ENCODE results near the gene C16orf90.

The C16orf90 gene

GRCh38 chr16:3461151-3461550 is 34.1 kb downstream of the C16orf90 start:
- TF ChIP-seq FOXP2 (optimal IDR thresholded peaks at IDR 0.05; ENCODE audit: borderline replicate concordance, extremely low read depth, extremely low read length, insufficient read depth) = no peak
- no peak for TF ChIP-seq TAF1 (IDR thresholded peaks at IDR 0.05; ENCODE audit: borderline replicate concordance, insufficient read depth, low read length)
- TF ChIP-seq POLR2AphosphoS5 (IDR thresholded peaks at IDR 0.05; ENCODE audit: low read depth, low read length) = no peak
- no peak for TF ChIP-seq SIN3A (IDR thresholded peaks at IDR 0.05; ENCODE audit: borderline replicate concordance, insufficient read depth, low read length)
- TF ChIP-seq REST (IDR thresholded peaks at IDR 0.05; ENCODE audit: insufficient read depth in 1 of 2, low read depth in 2 of 2, low read length in 2 of 2) = no peak

GRCh38 chr16:3460585-3460984 is 34.7 kb downstream of the C16orf90 start:
- TF ChIP-seq FOXP2 (optimal IDR thresholded peaks at IDR 0.05; ENCODE audit: borderline replicate concordance, extremely low read depth, extremely low read length, insufficient read depth) (no peak), SIN3A (IDR thresholded peaks at IDR 0.05; ENCODE audit: borderline replicate concordance, insufficient read depth, low read length) (no peak), TAF1 (IDR thresholded peaks at IDR 0.05; ENCODE audit: borderline replicate concordance, insufficient read depth, low read length) (no peak), POLR2AphosphoS5 (IDR thresholded peaks at IDR 0.05; ENCODE audit: low read depth, low read length) (no peak), REST (IDR thresholded peaks at IDR 0.05; ENCODE audit: insufficient read depth in 1 of 2, low read depth in 2 of 2, low read length in 2 of 2) (no peak)

GRCh38 chr16:3460121-3460520 is 35.2 kb downstream of the C16orf90 start:
- TF ChIP-seq TAF1 (IDR thresholded peaks at IDR 0.05; ENCODE audit: borderline replicate concordance, insufficient read depth, low read length) (no peak), FOXP2 (optimal IDR thresholded peaks at IDR 0.05; ENCODE audit: borderline replicate concordance, extremely low read depth, extremely low read length, insufficient read depth) (no peak), REST (IDR thresholded peaks at IDR 0.05; ENCODE audit: insufficient read depth in 1 of 2, low read depth in 2 of 2, low read length in 2 of 2) (no peak), SIN3A (IDR thresholded peaks at IDR 0.05; ENCODE audit: borderline replicate concordance, insufficient read depth, low read length) (no peak), POLR2AphosphoS5 (IDR thresholded peaks at IDR 0.05; ENCODE audit: low read depth, low read length) (0 out of 2 replicates have a peak, but pooled peaks have one; percentile 4)

GRCh38 chr16:3459401-3460090 is 35.7 kb downstream of the C16orf90 start:
- TF ChIP-seq FOXP2 (optimal IDR thresholded peaks at IDR 0.05; ENCODE audit: borderline replicate concordance, extremely low read depth, extremely low read length, insufficient read depth) (no peak), POLR2AphosphoS5 (IDR thresholded peaks at IDR 0.05; ENCODE audit: low read depth, low read length) (0 out of 2 replicates have a peak, but pooled peaks have one; percentile 18)

GRCh38 chr16:3458852-3459361 is 36.4 kb downstream of the C16orf90 start:
- no peak for TF ChIP-seq SIN3A (IDR thresholded peaks at IDR 0.05; ENCODE audit: borderline replicate concordance, insufficient read depth, low read length)
- no peak for TF ChIP-seq FOXP2 (optimal IDR thresholded peaks at IDR 0.05; ENCODE audit: borderline replicate concordance, extremely low read depth, extremely low read length, insufficient read depth)
- TF ChIP-seq REST (IDR thresholded peaks at IDR 0.05; ENCODE audit: insufficient read depth in 1 of 2, low read depth in 2 of 2, low read length in 2 of 2) = no peak
- no peak for TF ChIP-seq TAF1 (IDR thresholded peaks at IDR 0.05; ENCODE audit: borderline replicate concordance, insufficient read depth, low read length)
- no peak for TF ChIP-seq POLR2AphosphoS5 (IDR thresholded peaks at IDR 0.05; ENCODE audit: low read depth, low read length)

All from PFSK-1 (cell line).